ENCODE results near the gene NADSYN1. TPM values are rescaled to one million over a fixed set of nuclear protein-coding genes. Genes with fewer than 3 reads are reported as not detected.

The NADSYN1 gene
- polyA plus RNA-seq, 3 donors: 44.1 to 162 (median 44.8) TPM

- WGBS (ENCODE audit: insufficient coverage): 100% methylated on average over 6 of the region's 6 CpGs
- peaks cover 91 to 98% of the 10 kb centered on the region in 2 donors for H3K36me3 ChIP-seq (replicated peaks in 1 of 2; ENCODE audit: control insufficient read depth in 1 of 2, insufficient read depth in 2 of 2, low read length in 2 of 2)
- H3K27me3 ChIP-seq (ENCODE audit: control insufficient read depth in 2 of 2, insufficient read depth in 2 of 2, low read length in 2 of 2): no peaks in the 10 kb centered on the region
- Mint-ChIP-seq H3K36me3 (peaks cover 91 to 97% of the 10 kb centered on the region in 2 donors), H3K4me3 (no peak overlapping the region), H3K27me3 (ENCODE audit: low read depth in 3 of 3) (peaks cover 0 to under 1% (median 0%) of the 10 kb centered on the region in 3 donors), H3K9me3 (no peaks in the 10 kb centered on the region), H3K4me1 (no peaks in the 10 kb centered on the region), H3K27ac (peak overlapping the region in 1 of 7 donors; percentile 12)
- no peak overlapping the region for H3K4me3 ChIP-seq (replicated peaks in 1 of 3; ENCODE audit: low read depth in 2 of 3, low read length in 3 of 3)
- H2AFZ ChIP-seq (ENCODE audit: insufficient read depth, low read depth, low read length, poor library complexity, severe bottlenecking): no peak overlapping the region
- no peaks in the 10 kb centered on the region for H3K79me2 ChIP-seq (ENCODE audit: insufficient read depth, low read length)
- H3K27ac ChIP-seq (ENCODE audit: low read depth in 1 of 2, low read length in 2 of 2): no peak overlapping the region
- H3K4me1 ChIP-seq (ENCODE audit: control insufficient read depth in 1 of 2, insufficient read depth in 2 of 2, low read length in 2 of 2): no peaks in the 10 kb centered on the region
- DNase-seq: no peak
- TF ChIP-seq CTCF (IDR thresholded peaks at IDR 0.05): no peak
- intact Hi-C loops (cut with micrococcal nuclease): no loop called here
- H3K4me2 ChIP-seq (replicated peaks; ENCODE audit: extremely low read depth, low read length, poor library complexity, severe bottlenecking): no peak overlapping the region
- no peaks in the 10 kb centered on the region for H4K20me1 ChIP-seq (ENCODE audit: insufficient read depth, low read length)
- no peaks in the 10 kb centered on the region for H3K9me3 ChIP-seq (replicated peaks in 1 of 2; ENCODE audit: control insufficient read depth in 1 of 2, insufficient read depth in 1 of 2, low read length in 2 of 2)
- H3K9ac ChIP-seq (ENCODE audit: insufficient read depth, low read length, poor library complexity, severe bottlenecking): no peak overlapping the region
Measured at GRCh38 chr11:71485063-71485399, 32.0 kb downstream of the NADSYN1 start.

- Mint-ChIP-seq H3K4me1 (no peaks in the 10 kb centered on the region), H3K9me3 (no peaks in the 10 kb centered on the region), H3K27me3 (ENCODE audit: low read depth in 3 of 3) (peaks cover 0 to 1% (median 0%) of the 10 kb centered on the region in 3 donors), H3K27ac (peak overlapping the region in 1 of 7 donors; percentile 12), H3K36me3 (peaks cover 91 to 97% of the 10 kb centered on the region in 2 donors), H3K4me3 (no peak overlapping the region)
- Histone ChIP-seq H3K27me3 (ENCODE audit: control insufficient read depth in 2 of 2, insufficient read depth in 2 of 2, low read length in 2 of 2) (no peaks in the 10 kb centered on the region), H3K79me2 (ENCODE audit: insufficient read depth, low read length) (no peaks in the 10 kb centered on the region), H3K4me1 (ENCODE audit: control insufficient read depth in 1 of 2, insufficient read depth in 2 of 2, low read length in 2 of 2) (no peaks in the 10 kb centered on the region), H4K20me1 (ENCODE audit: insufficient read depth, low read length) (no peaks in the 10 kb centered on the region), H3K4me3 (replicated peaks in 1 of 3; ENCODE audit: low read depth in 2 of 3, low read length in 3 of 3) (no peak overlapping the region), H3K27ac (ENCODE audit: low read depth in 1 of 2, low read length in 2 of 2) (no peak overlapping the region), H3K9ac (ENCODE audit: insufficient read depth, low read length, poor library complexity, severe bottlenecking) (no peak overlapping the region), H2AFZ (ENCODE audit: insufficient read depth, low read depth, low read length, poor library complexity, severe bottlenecking) (no peak overlapping the region), H3K36me3 (replicated peaks in 1 of 2; ENCODE audit: control insufficient read depth in 1 of 2, insufficient read depth in 2 of 2, low read length in 2 of 2) (peaks cover 91 to 98% of the 10 kb centered on the region in 2 donors), H3K4me2 (replicated peaks; ENCODE audit: extremely low read depth, low read length, poor library complexity, severe bottlenecking) (no peak overlapping the region), H3K9me3 (replicated peaks in 1 of 2; ENCODE audit: control insufficient read depth in 1 of 2, insufficient read depth in 1 of 2, low read length in 2 of 2) (no peaks in the 10 kb centered on the region)
- intact Hi-C loops (cut with micrococcal nuclease): no loop called here
- no peak for TF ChIP-seq CTCF (IDR thresholded peaks at IDR 0.05)
- 98% methylated on average over 18 of the region's 18 CpGs for whole genome bisulfite sequencing (ENCODE audit: insufficient coverage)
- no peak for DNase-seq
Measured at GRCh38 chr11:71485466-71485865, 32.5 kb downstream of the NADSYN1 start.

All from CD14-positive monocyte (primary cell).